Neural cell (in vitro differentiated cells): Measurements from ENCODE around the gene ARMC12. TPM values are rescaled to one million over a fixed set of nuclear protein-coding genes. Genes with fewer than 3 reads are reported as not detected.

Experiments
- H2AFZ ChIP-seq: fragments of 200-600, 300-800 bp; sonication (generic), shearing (Covaris generic); 2 replicates; pipeline ENCODE4 v1.6.0; 2014; ENCODE audit warnings: low read depth, mild to moderate bottlenecking, antibody characterized with exemption, low read length, moderate library complexity
- H3F3A ChIP-seq: fragments of 200-600 bp; shearing (Covaris generic); 2 replicates; pipeline ENCODE4 v1.6.1; 2016; ENCODE audit warnings: mild to moderate bottlenecking, moderate library complexity, mixed read lengths, antibody characterized with exemption, low read length; ENCODE audit not compliant: insufficient read depth, poor library complexity, severe bottlenecking
- H3K27ac ChIP-seq: fragments of 200-600, 300-800 bp; sonication (generic), shearing (Covaris generic); 2 replicates; pipeline ENCODE4 v1.5.1; 2014; ENCODE audit warnings: mild to moderate bottlenecking, low read length, moderate library complexity
- H3K27me3 ChIP-seq: fragments of 300-800, 200-600 bp; sonication (generic), shearing (Covaris generic); 2 replicates; pipeline ENCODE4 v1.6.0; 2014; ENCODE audit warnings: mild to moderate bottlenecking, low read depth, low read length, moderate library complexity; ENCODE audit not compliant: insufficient read depth
- H3K36me3 ChIP-seq: fragments of 300-800, 200-600 bp; sonication (generic), shearing (Covaris generic); 2 replicates; pipeline ENCODE4 v1.5.1; 2014; ENCODE audit warnings: mild to moderate bottlenecking, antibody characterized with exemption, low read length, moderate library complexity; ENCODE audit not compliant: insufficient read depth
- H3K4me2 ChIP-seq: fragments of 300-800, 200-600 bp; sonication (generic), shearing (Covaris generic); 2 replicates; pipeline ENCODE4 v1.6.0; 2014; ENCODE audit warnings: mild to moderate bottlenecking, low read length
- H3K4me3 ChIP-seq: fragments of 300-800, 200-600 bp; sonication (generic), shearing (Covaris generic); 2 replicates; pipeline ENCODE4 v1.5.1; 2014; ENCODE audit warnings: mild to moderate bottlenecking, low read length, moderate library complexity
- H3K79me2 ChIP-seq: fragments of 200-600 bp; shearing (Covaris generic); replicated peaks from 2 replicates; pipeline ENCODE4 v1.6.0; 2014; ENCODE audit warnings: mild to moderate bottlenecking, low read length, moderate library complexity; ENCODE audit not compliant: insufficient read depth
- H3K9ac ChIP-seq: fragments of 300-800, 200-600 bp; sonication (generic), shearing (Covaris generic); 2 replicates; pipeline ENCODE4 v1.6.1; 2016; ENCODE audit warnings: mild to moderate bottlenecking, low read length, mixed read lengths
- H3K9me2 ChIP-seq: fragments of 200-600 bp; shearing (Covaris generic); 2 replicates; pipeline ENCODE4 v1.6.1; 2016; ENCODE audit warnings: mild to moderate bottlenecking, low read length, mixed read lengths; ENCODE audit not compliant: insufficient read depth
- H3K9me3 ChIP-seq: fragments of 200-600, 300-800 bp; sonication (generic), shearing (Covaris generic); 2 replicates; pipeline ENCODE4 v1.6.1; 2016; ENCODE audit warnings: mild to moderate bottlenecking, mixed run types, low read length, moderate library complexity, mixed read lengths
- H4K20me1 ChIP-seq: fragments of 200-600 bp; shearing (Covaris generic); 2 replicates; pipeline ENCODE4 v1.6.1; 2016; ENCODE audit warnings: mild to moderate bottlenecking, mixed run types; ENCODE audit not compliant: insufficient read depth
- CTCF ChIP-seq: fragments of 450-650 bp; IDR thresholded peaks from 2 replicates; pipeline ENCODE4 v1.5.1; 2014; ENCODE audit warnings: antibody characterized with exemption, mild to moderate bottlenecking, moderate library complexity; ENCODE audit not compliant: poor library complexity, severe bottlenecking
- EP300 ChIP-seq: fragments of 450-650 bp; conservative IDR thresholded peaks from 2 replicates; pipeline ENCODE4 v1.6.1; 2014; ENCODE audit warnings: antibody characterized with exemption, mild to moderate bottlenecking, moderate library complexity; ENCODE audit not compliant: poor library complexity, severe bottlenecking
- EZH2 ChIP-seq: fragments of 200-600, 300-800 bp; shearing (Covaris generic), sonication (generic); IDR thresholded peaks from 2 replicates; pipeline ENCODE4 v1.6.1; 2014; ENCODE audit warnings: antibody characterized with exemption, low read length, borderline replicate concordance, mild to moderate bottlenecking; ENCODE audit not compliant: insufficient read depth, poor library complexity, severe bottlenecking
- MXI1 ChIP-seq: fragments of 450-650 bp; conservative IDR thresholded peaks from 2 replicates; pipeline ENCODE4 v1.6.1; 2014; ENCODE audit warnings: antibody characterized with exemption, mild to moderate bottlenecking; ENCODE audit not compliant: poor library complexity, severe bottlenecking
- POLR2AphosphoS5 ChIP-seq: IDR thresholded peaks from 2 replicates; pipeline ENCODE4 v1.6.1; 2012
- RAD21 ChIP-seq: fragments of 450-650 bp; conservative IDR thresholded peaks from 2 replicates; pipeline ENCODE4 v1.6.1; 2014; ENCODE audit warnings: antibody characterized with exemption, mild to moderate bottlenecking, moderate library complexity
- REST ChIP-seq: IDR thresholded peaks from 2 replicates; pipeline ENCODE4 v1.6.1; 2012; ENCODE audit warnings: borderline replicate concordance
- SMC3 ChIP-seq: fragments of 450-650 bp; conservative IDR thresholded peaks from 2 replicates; pipeline ENCODE4 v1.6.1; 2014; ENCODE audit warnings: antibody characterized with exemption, mild to moderate bottlenecking, moderate library complexity; ENCODE audit not compliant: poor library complexity
- TAF1 ChIP-seq: IDR thresholded peaks from 2 replicates; pipeline ENCODE4 v1.6.1; 2012; ENCODE audit warnings: low read depth
- polyA plus RNA-seq: library from polyadenylated mRNA; depleted of rRNA; stranded (reverse); fragments of >200 nt; gene quantifications from 2 replicates; pipeline ENCODE4 v1.2.3, GENCODE V29; 2014

Gene ARMC12
- polyA plus RNA-seq, 1 donor from 2014 or later = 2.2 TPM

GRCh38 chr6:35752330-35752729 is 15.5 kb downstream of the ARMC12 start:
- Histone ChIP-seq H3K4me3 (no peak overlapping the region), H3K36me3 (no peaks in the 10 kb centered on the region), H3K27ac (no peak overlapping the region), H3F3A (no peaks in the 10 kb centered on the region), H3K4me2 (no peak overlapping the region), H3K9me3 (no peaks in the 10 kb centered on the region), H3K79me2 (no peaks in the 10 kb centered on the region), H3K9ac (no peak overlapping the region), H2AFZ (no peak overlapping the region), H3K27me3 (no peaks in the 10 kb centered on the region), H3K9me2 (no peaks in the 10 kb centered on the region), H4K20me1 (no peaks in the 10 kb centered on the region)
- TF ChIP-seq SMC3 (no peak), CTCF (no peak), EP300 (no peak), EZH2 (no peak), TAF1 (no peak), RAD21 (no peak), POLR2AphosphoS5 (no peak), REST (no peak), MXI1 (no peak)

DNA sequence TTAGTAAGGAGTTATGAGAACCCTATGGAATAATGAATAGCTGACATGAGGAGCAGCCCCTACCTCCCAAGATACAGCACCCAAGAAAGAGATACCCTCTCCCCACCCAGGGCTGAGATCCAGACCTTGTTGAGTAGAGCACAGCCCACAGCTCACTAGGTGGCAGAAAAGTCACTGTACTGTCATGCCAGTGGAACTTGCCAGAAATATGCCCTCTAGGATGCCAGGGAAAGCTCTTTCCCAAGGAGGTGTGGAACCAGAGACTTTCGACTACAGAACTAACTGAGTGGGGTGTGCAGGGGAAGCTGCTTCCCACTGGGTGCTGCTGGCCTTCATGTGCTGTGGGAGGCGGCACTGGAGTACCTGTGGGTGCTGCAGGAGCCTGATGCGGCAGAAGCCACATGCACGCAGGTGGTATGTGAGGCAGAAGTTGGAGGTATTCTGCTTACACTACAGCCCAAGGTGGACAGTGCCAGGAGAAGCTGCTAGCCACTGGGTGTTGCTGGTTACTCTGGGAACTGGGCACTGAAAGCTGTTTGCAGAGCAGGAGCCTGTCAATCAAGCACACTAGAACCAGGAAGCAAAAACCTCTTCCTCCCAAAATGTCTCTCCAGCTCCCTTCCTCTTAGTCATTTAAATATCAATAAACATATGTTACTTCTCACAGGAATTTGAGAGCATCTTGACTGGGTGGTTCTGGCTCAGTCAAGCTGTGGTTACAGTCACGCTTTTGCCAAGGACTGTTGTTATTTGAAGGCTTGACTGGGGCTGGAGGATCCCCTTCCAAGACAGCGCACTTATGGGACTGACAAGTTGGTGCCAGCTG is 17.8 kb downstream of the ARMC12 start:
- Histone ChIP-seq H3K4me2 (no peak overlapping the region), H3K27me3 (no peaks in the 10 kb centered on the region), H2AFZ (no peak overlapping the region), H3K4me3 (no peak overlapping the region), H3K9me3 (no peaks in the 10 kb centered on the region), H4K20me1 (no peaks in the 10 kb centered on the region), H3K27ac (no peak overlapping the region), H3F3A (no peaks in the 10 kb centered on the region), H3K79me2 (no peaks in the 10 kb centered on the region), H3K9ac (no peak overlapping the region), H3K36me3 (no peaks in the 10 kb centered on the region), H3K9me2 (no peaks in the 10 kb centered on the region)
- no peak for TF ChIP-seq POLR2AphosphoS5
- no peak for TF ChIP-seq EZH2
- no peak for TF ChIP-seq SMC3
- TF ChIP-seq MXI1 = no peak
- TF ChIP-seq EP300 = no peak
- TF ChIP-seq RAD21 = no peak
- TF ChIP-seq CTCF = no peak
- TF ChIP-seq TAF1 = no peak
- no peak for TF ChIP-seq REST
